ENCODE measurements around the gene RINL.

GRCh38 chr19:38850976-38851621 is 27.0 kb downstream of the RINL start:
- TF ChIP-seq CTCF (optimal IDR thresholded peaks at IDR 0.05 in 1 of 3, IDR thresholded peaks at IDR 0.05 in 1 of 3, conservative IDR thresholded peaks at IDR 0.05 in 1 of 3; ENCODE audit: extremely low read depth in 1 of 3, insufficient read depth in 2 of 3, low read length in 3 of 3) (no peak), EZH2 (IDR thresholded peaks at IDR 0.05; ENCODE audit: low read length) (no peak)
